ENCODE results near the gene CCND1. TPM values are rescaled to one million over a fixed set of nuclear protein-coding genes. Genes with fewer than 3 reads are reported as not detected.

CCND1 gene
- total RNA-seq, 1 experiment from 2014 or later = 372 TPM

GRCh38 chr11:69653406-69653960, 12.5 kb downstream of the CCND1 start:
- H2BK12ac ChIP-seq (ENCODE audit: insufficient read length, low read depth, low read length) = no peak overlapping the region
- no peak overlapping the region for H2AFZ ChIP-seq (ENCODE audit: low read length)
- H4K5ac ChIP-seq (ENCODE audit: insufficient read length, low read depth, low read length) = no peak overlapping the region
- H3K9ac ChIP-seq (ENCODE audit: extremely low read depth, insufficient read length, low read length) = no peak overlapping the region
- H4K91ac ChIP-seq (ENCODE audit: insufficient read length, low read depth, low read length) = no peak overlapping the region
- H3T11ph ChIP-seq (ENCODE audit: low read length) = no peak overlapping the region
- Mint-ChIP-seq H3K9me3 (no peaks in the 10 kb centered on the region), H3K36me3 (ENCODE audit: insufficient read depth in 1 of 3, low read depth in 3 of 3) (peaks cover 5 to 56% (median 51%) of the 10 kb centered on the region in 3 experiments; a peak in 6 of 7 replicates), H3K27ac (no peak overlapping the region), H3K27me3 (ENCODE audit: low read depth) (no peaks in the 10 kb centered on the region), H3K4me1 (peaks cover 24 to 25% of the 10 kb centered on the region in 2 experiments), H3K4me3 (no peak overlapping the region)
- no peak overlapping the region for H2BK20ac ChIP-seq (ENCODE audit: low read depth, low read length, poor library complexity, severe bottlenecking)
- no peak overlapping the region for H3K4ac ChIP-seq (ENCODE audit: low read depth, low read length)
- H3K9me3 ChIP-seq (ENCODE audit: control insufficient read depth, low read depth, low read length) = no peaks in the 10 kb centered on the region
- H2BK5ac ChIP-seq (ENCODE audit: insufficient read length, low read length) = no peak overlapping the region
- no peak overlapping the region for H3K4me2 ChIP-seq (ENCODE audit: insufficient read depth, insufficient read length, low read length)
- no peak overlapping the region for H3K56ac ChIP-seq (ENCODE audit: insufficient read length, low read depth, low read length)
- no peaks in the 10 kb centered on the region for H3K27me3 ChIP-seq (ENCODE audit: insufficient read depth, low read length)
- no peak overlapping the region for H3K23ac ChIP-seq (ENCODE audit: insufficient read length, low read depth, low read length)
- H2BK15ac ChIP-seq (ENCODE audit: low read depth, low read length) = no peak overlapping the region
- H3K18ac ChIP-seq (ENCODE audit: insufficient read length, low read depth, low read length) = no peak overlapping the region
- no peak for TF ChIP-seq CTCF (conservative IDR thresholded peaks at IDR 0.05)
- no CpG with 5 or more reads among the region's 23 CpGs for WGBS (ENCODE audit: extremely low coverage, insufficient read length, low lambda C conversion rate)
- no peak overlapping the region for H3K27ac ChIP-seq (ENCODE audit: insufficient read length, low read depth, low read length)
- H3K79me1 ChIP-seq (ENCODE audit: insufficient read depth, low read depth, low read length, poor library complexity, severe bottlenecking) = no peaks in the 10 kb centered on the region
- H3K4me1 ChIP-seq (ENCODE audit: insufficient read depth, low read length) = no peaks in the 10 kb centered on the region
- no peak for DNase-seq
- no peaks in the 10 kb centered on the region for H4K20me1 ChIP-seq (ENCODE audit: control insufficient read depth, insufficient read depth, insufficient read length)
- no peak overlapping the region for H2AK5ac ChIP-seq (ENCODE audit: insufficient read length, low read length)
- no peak overlapping the region for H4K8ac ChIP-seq (replicated peaks; ENCODE audit: insufficient read length, low read depth, low read length)
- H3K79me2 ChIP-seq (ENCODE audit: insufficient read depth, low read length) = no peaks in the 10 kb centered on the region
- no peak overlapping the region for H2BK120ac ChIP-seq (ENCODE audit: low read depth, low read length, poor library complexity, severe bottlenecking)
- H3K23me2 ChIP-seq (ENCODE audit: insufficient read length, low read depth, low read length, poor library complexity, severe bottlenecking) = no peaks in the 10 kb centered on the region
- no peak overlapping the region for H3K14ac ChIP-seq (ENCODE audit: insufficient read depth, low read length)
